ENCODE measurements around the gene S100A9. TPM values are rescaled to one million over a fixed set of nuclear protein-coding genes. Genes with fewer than 3 reads are reported as not detected.

Gene S100A9
- total RNA-seq, 1 donor from 2014 or later: not detected

GRCh38 chr1:153374071-153374470 lies 16.4 kb downstream of the S100A9 start:
- H3K4me3 Mint-ChIP-seq: no peak overlapping the region
- H3K36me3 Mint-ChIP-seq (ENCODE audit: low read depth): no peaks in the 10 kb centered on the region
- no peaks in the 10 kb centered on the region for H3K4me1 Mint-ChIP-seq

GRCh38 chr1:153375511-153375910 lies 17.9 kb downstream of the S100A9 start, which contains the start of gene S100A12:
S100A12 (minus strand) TSS chr1:153375621; CDS start chr1:153374592, 1,029 bp downstream.
- intact Hi-C loops (cut with micrococcal nuclease): no loop called here
- no peak for DNase-seq
- Mint-ChIP-seq H3K4me1 (no peaks in the 10 kb centered on the region), H3K36me3 (ENCODE audit: low read depth) (no peaks in the 10 kb centered on the region), H3K9me3 (no peaks in the 10 kb centered on the region), H3K4me3 (no peak within 1 kb of the TSS), H3K27me3 (peaks cover 21% of the 10 kb centered on the region), H3K27ac (no peak within 1 kb of the TSS)

More at GRCh38 chr1:153374071-153374470, 16.4 kb downstream of the S100A9 start:
- no peak overlapping the region for H3K27ac Mint-ChIP-seq
- peaks cover 24% of the 10 kb centered on the region for H3K27me3 Mint-ChIP-seq
- no peaks in the 10 kb centered on the region for H3K9me3 Mint-ChIP-seq
- intact Hi-C loops (cut with micrococcal nuclease): no loop called here
- no peak for DNase-seq

- no peaks in the 10 kb centered on the region for H3K4me1 Mint-ChIP-seq
- H3K27ac Mint-ChIP-seq: no peak overlapping the region
- peaks cover 18% of the 10 kb centered on the region for H3K9me3 Mint-ChIP-seq
- intact Hi-C loops (cut with micrococcal nuclease): no loop called here
- no peak overlapping the region for H3K4me3 Mint-ChIP-seq
- peaks cover 41% of the 10 kb centered on the region for H3K27me3 Mint-ChIP-seq
- H3K36me3 Mint-ChIP-seq (ENCODE audit: low read depth): no peaks in the 10 kb centered on the region
- DNase-seq: no peak
Measured at GRCh38 chr1:153379591-153379990, 21.9 kb downstream of the S100A9 start.

- Mint-ChIP-seq H3K4me3 (no peak overlapping the region), H3K4me1 (no peaks in the 10 kb centered on the region), H3K27ac (no peak overlapping the region), H3K36me3 (ENCODE audit: low read depth) (no peaks in the 10 kb centered on the region), H3K27me3 (peaks cover 41% of the 10 kb centered on the region), H3K9me3 (peaks cover 18% of the 10 kb centered on the region)
- DNase-seq: no peak
- intact Hi-C loops (cut with micrococcal nuclease): no loop called here
Measured at GRCh38 chr1:153380711-153381110, 23.1 kb downstream of the S100A9 start.

GRCh38 chr1:153384958-153385580 lies 27.4 kb downstream of the S100A9 start:
- peaks cover 18% of the 10 kb centered on the region for H3K9me3 Mint-ChIP-seq
- H3K36me3 Mint-ChIP-seq (ENCODE audit: low read depth): no peaks in the 10 kb centered on the region
- peaks cover 4% of the 10 kb centered on the region for H3K4me1 Mint-ChIP-seq

GRCh38 chr1:153386500-153386901 lies 28.8 kb downstream of the S100A9 start:
- Mint-ChIP-seq H3K4me1 (peaks cover 4% of the 10 kb centered on the region), H3K9me3 (peaks cover 13% of the 10 kb centered on the region), H3K27me3 (peaks cover 20% of the 10 kb centered on the region), H3K36me3 (ENCODE audit: low read depth) (no peaks in the 10 kb centered on the region), H3K4me3 (no peak overlapping the region), H3K27ac (no peak overlapping the region)
- no peak for DNase-seq
- intact Hi-C loops (cut with micrococcal nuclease): no loop called here

More at GRCh38 chr1:153384958-153385580, 27.4 kb downstream of the S100A9 start:
- no peak for DNase-seq
- intact Hi-C loops (cut with micrococcal nuclease): no loop called here
- peaks cover 24% of the 10 kb centered on the region for H3K27me3 Mint-ChIP-seq
- H3K27ac Mint-ChIP-seq: no peak overlapping the region
- no peak overlapping the region for H3K4me3 Mint-ChIP-seq

GRCh38 chr1:153387001-153387400 lies 29.3 kb downstream of the S100A9 start:
- Mint-ChIP-seq H3K4me1 (peaks cover 4% of the 10 kb centered on the region), H3K4me3 (no peak overlapping the region), H3K36me3 (ENCODE audit: low read depth) (no peaks in the 10 kb centered on the region), H3K27me3 (peaks cover 16% of the 10 kb centered on the region), H3K27ac (no peak overlapping the region), H3K9me3 (peaks cover 8% of the 10 kb centered on the region)
- DNase-seq: no peak
- intact Hi-C loops (cut with micrococcal nuclease): no loop called here

- H3K4me1 Mint-ChIP-seq: peaks cover 4% of the 10 kb centered on the region
- no peak for DNase-seq
- intact Hi-C loops (cut with micrococcal nuclease): no loop called here
- no peaks in the 10 kb centered on the region for H3K36me3 Mint-ChIP-seq (ENCODE audit: low read depth)
- H3K4me3 Mint-ChIP-seq: no peak overlapping the region
- peaks cover 8% of the 10 kb centered on the region for H3K27me3 Mint-ChIP-seq
- no peak overlapping the region for H3K27ac Mint-ChIP-seq
- peaks cover under 1% of the 10 kb centered on the region for H3K9me3 Mint-ChIP-seq
Measured at GRCh38 chr1:153387785-153388184, 30.1 kb downstream of the S100A9 start.

GRCh38 chr1:153389401-153389800 lies 31.7 kb downstream of the S100A9 start:
- Mint-ChIP-seq H3K36me3 (ENCODE audit: low read depth) (no peaks in the 10 kb centered on the region), H3K4me1 (peaks cover 4% of the 10 kb centered on the region), H3K9me3 (no peaks in the 10 kb centered on the region), H3K27ac (no peak overlapping the region), H3K4me3 (no peak overlapping the region), H3K27me3 (peaks cover 4% of the 10 kb centered on the region)
- intact Hi-C loops (cut with micrococcal nuclease): no loop called here
- no peak for DNase-seq

GRCh38 chr1:153389973-153390879 lies 32.6 kb downstream of the S100A9 start:
- DNase-seq: no peak
- intact Hi-C loops (cut with micrococcal nuclease): no loop called here
- Mint-ChIP-seq H3K36me3 (ENCODE audit: low read depth) (no peaks in the 10 kb centered on the region), H3K4me1 (peaks cover 4% of the 10 kb centered on the region), H3K27ac (no peak overlapping the region), H3K9me3 (no peaks in the 10 kb centered on the region), H3K27me3 (peaks cover 4% of the 10 kb centered on the region), H3K4me3 (no peak overlapping the region)

GRCh38 chr1:153390938-153391710 lies 33.5 kb downstream of the S100A9 start, which contains the start of gene S100A8:
S100A8 (minus strand) TSS chr1:153391073; CDS start chr1:153390535, 538 bp downstream.
- intact Hi-C loops (cut with micrococcal nuclease): no loop called here
- DNase-seq: no peak
- H3K27ac Mint-ChIP-seq: no peak within 1 kb of the TSS
- H3K27me3 Mint-ChIP-seq: peaks cover 4% of the 10 kb centered on the region
- peaks cover 4% of the 10 kb centered on the region for H3K4me1 Mint-ChIP-seq
- H3K36me3 Mint-ChIP-seq (ENCODE audit: low read depth): no peaks in the 10 kb centered on the region
- no peak within 1 kb of the TSS for H3K4me3 Mint-ChIP-seq
- no peaks in the 10 kb centered on the region for H3K9me3 Mint-ChIP-seq

GRCh38 chr1:153392258-153392657 lies 34.6 kb downstream of the S100A9 start:
- no peak overlapping the region for H3K4me3 Mint-ChIP-seq
- no peaks in the 10 kb centered on the region for H3K36me3 Mint-ChIP-seq (ENCODE audit: low read depth)
- peaks cover 4% of the 10 kb centered on the region for H3K27me3 Mint-ChIP-seq
- H3K27ac Mint-ChIP-seq: no peak overlapping the region
- H3K9me3 Mint-ChIP-seq: no peaks in the 10 kb centered on the region
- H3K4me1 Mint-ChIP-seq: no peaks in the 10 kb centered on the region
- intact Hi-C loops (cut with micrococcal nuclease): no loop called here
- no peak for DNase-seq

- Mint-ChIP-seq H3K27ac (no peak overlapping the region), H3K27me3 (peaks cover 4% of the 10 kb centered on the region), H3K4me3 (no peak overlapping the region), H3K4me1 (no peaks in the 10 kb centered on the region), H3K9me3 (no peaks in the 10 kb centered on the region), H3K36me3 (ENCODE audit: low read depth) (no peaks in the 10 kb centered on the region)
- no peak for DNase-seq
- intact Hi-C loops (cut with micrococcal nuclease): no loop called here
Measured at GRCh38 chr1:153392822-153393221, 35.2 kb downstream of the S100A9 start.
